Lower lobe of right lung (tissue), 2 donors: ENCODE results near the gene SASH1. TPM values are rescaled to one million over a fixed set of nuclear protein-coding genes. Genes with fewer than 3 reads are reported as not detected.

Experiments
- ATAC-seq, 2 donors: fragments of 200-7000 bp; cut with Tn5 transposase; one replicate each; pipeline ENCODE4 v1.9.1; 2020 to 2022; ENCODE audit warnings: mild to moderate bottlenecking in 2 of 2, moderate library complexity in 2 of 2
- DNase-seq: peaks from one replicate; pipeline ENCODE4 v3.0.0-alpha.2; 2020
- H3K27ac ChIP-seq: fragments of 200-600 bp; one replicate; pipeline ENCODE4 v1.8.0; 2022
- H3K27me3 ChIP-seq: fragments of 200-600 bp; one replicate; pipeline ENCODE4 v1.8.0; 2022; ENCODE audit warnings: low read depth
- H3K36me3 ChIP-seq: fragments of 200-600 bp; one replicate; pipeline ENCODE4 v1.8.0; 2022; ENCODE audit warnings: mild to moderate bottlenecking
- H3K4me1 ChIP-seq: fragments of 200-600 bp; one replicate; pipeline ENCODE4 v1.8.0; 2022
- H3K4me3 ChIP-seq: fragments of 200-600 bp; one replicate; pipeline ENCODE4 v1.8.0; 2022; ENCODE audit warnings: mild to moderate bottlenecking
- H3K9me3 ChIP-seq: fragments of 200-600 bp; one replicate; pipeline ENCODE4 v1.8.0; 2022
- intact Hi-C: fragments of 100-400 bp; cut with DNase I; formaldehyde crosslinking; loops from one replicate; pipeline ENCODE4 v1.11.0; 2022
- long read RNA-seq: library from polyadenylated mRNA; unstranded; transcript quantifications from one replicate; pipeline ENCODE4 v2.0.0, GENCODE V29; 2021
- total RNA-seq: library from RNA; stranded (reverse); fragmentation: NEBNext Ultra II Directional; extraction: Animal tissue kit (Norgen Biotek cat#: 25700); gene quantifications from one replicate; pipeline ENCODE4 v1.2.1, GENCODE V29; 2021
- TF ChIP-seq, protein P1 (sequence below): fragments of 200-600 bp; IDR thresholded peaks from one replicate; pipeline ENCODE4 v1.8.0; 2022; ENCODE audit warnings: antibody characterized with exemption, mild to moderate bottlenecking
- donor health status: DM: no; HTN: yes; CAD: no; lungs with severe emphysema.

SASH1 gene
- total RNA-seq = 103 TPM
- long read RNA-seq, full-length matches to known transcripts = 42 of 188 reads
- long read RNA-seq, partial matches to known transcripts = 72 of 188 reads
- long read RNA-seq, other reads (novel, unspliced or antisense) = 74 of 188 reads

GRCh38 chr6:148342350-148343046 is at the start of gene SASH1:
Gene SASH1, plus strand, starts transcription at chr6:148342838. Its CDS starts 230 bp downstream, at chr6:148343068.
- DNase-seq = peak; percentile 79

DNA sequence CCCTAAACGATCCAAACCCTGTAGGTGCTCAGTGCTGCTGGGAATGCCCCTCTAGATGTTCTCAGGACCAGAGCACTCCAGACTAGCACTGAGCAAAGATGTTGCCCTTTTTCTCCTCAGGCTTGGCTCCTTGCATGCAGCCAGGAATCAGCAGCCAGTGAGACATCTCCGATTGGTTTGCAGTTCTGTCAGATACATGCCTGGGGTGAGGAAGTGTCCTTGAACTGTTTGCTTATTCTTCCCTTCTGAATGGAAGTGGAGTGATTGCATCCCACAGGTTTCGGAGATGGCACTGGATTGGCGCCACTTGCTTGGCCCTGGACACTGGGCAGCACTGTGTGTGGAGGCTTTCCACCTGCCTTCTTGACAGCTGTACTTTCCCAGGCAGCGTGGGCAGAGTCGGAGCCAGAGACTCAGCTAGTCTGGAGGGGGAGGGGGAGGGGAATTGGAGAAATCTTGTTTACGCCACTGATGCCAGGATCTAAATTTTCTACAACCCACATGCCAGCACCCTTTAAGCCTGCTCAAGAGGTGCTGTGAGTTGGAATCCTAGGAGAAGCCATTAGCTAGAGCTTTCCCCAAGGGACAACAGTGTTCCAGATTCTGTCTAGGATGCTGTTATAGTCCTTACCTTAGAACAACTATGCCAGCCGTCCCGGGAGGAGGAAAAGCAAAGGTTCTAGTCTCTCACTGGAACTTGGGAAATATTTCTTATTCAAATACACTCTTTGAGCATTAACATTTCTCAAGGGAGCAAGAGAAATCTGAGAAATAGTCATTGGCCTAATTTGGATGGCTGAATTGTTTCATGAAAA is 49.2 kb upstream of the SASH1 start:
- Histone ChIP-seq H3K27ac (no peak overlapping the region), H3K36me3 (no peaks in the 10 kb centered on the region), H3K9me3 (no peaks in the 10 kb centered on the region), H3K4me3 (no peak overlapping the region), H3K27me3 (no peaks in the 10 kb centered on the region), H3K4me1 (no peaks in the 10 kb centered on the region)
- intact Hi-C loops = no loop called here
- DNase-seq (no peak), ATAC-seq (peak; percentile 33 to 35)
- TF ChIP-seq, protein P1, sequence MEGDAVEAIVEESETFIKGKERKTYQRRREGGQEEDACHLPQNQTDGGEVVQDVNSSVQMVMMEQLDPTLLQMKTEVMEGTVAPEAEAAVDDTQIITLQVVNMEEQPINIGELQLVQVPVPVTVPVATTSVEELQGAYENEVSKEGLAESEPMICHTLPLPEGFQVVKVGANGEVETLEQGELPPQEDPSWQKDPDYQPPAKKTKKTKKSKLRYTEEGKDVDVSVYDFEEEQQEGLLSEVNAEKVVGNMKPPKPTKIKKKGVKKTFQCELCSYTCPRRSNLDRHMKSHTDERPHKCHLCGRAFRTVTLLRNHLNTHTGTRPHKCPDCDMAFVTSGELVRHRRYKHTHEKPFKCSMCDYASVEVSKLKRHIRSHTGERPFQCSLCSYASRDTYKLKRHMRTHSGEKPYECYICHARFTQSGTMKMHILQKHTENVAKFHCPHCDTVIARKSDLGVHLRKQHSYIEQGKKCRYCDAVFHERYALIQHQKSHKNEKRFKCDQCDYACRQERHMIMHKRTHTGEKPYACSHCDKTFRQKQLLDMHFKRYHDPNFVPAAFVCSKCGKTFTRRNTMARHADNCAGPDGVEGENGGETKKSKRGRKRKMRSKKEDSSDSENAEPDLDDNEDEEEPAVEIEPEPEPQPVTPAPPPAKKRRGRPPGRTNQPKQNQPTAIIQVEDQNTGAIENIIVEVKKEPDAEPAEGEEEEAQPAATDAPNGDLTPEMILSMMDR = no peak

More at GRCh38 chr6:148342350-148343046, at the start of gene SASH1:
- intact Hi-C loops = no loop called here
- H3K4me1 ChIP-seq = peaks cover 32% of the 10 kb centered on the region
- TF ChIP-seq, protein P1 = no peak
- no peaks in the 10 kb centered on the region for H3K36me3 ChIP-seq
- peak within 1 kb of the TSS; percentile 95 for H3K27ac ChIP-seq
- peak within 1 kb of the TSS; percentile 73 for H3K4me3 ChIP-seq
- peak; percentile 88 for ATAC-seq
- no peaks in the 10 kb centered on the region for H3K27me3 ChIP-seq
- H3K9me3 ChIP-seq = no peaks in the 10 kb centered on the region

- Histone ChIP-seq H3K27ac (no peak overlapping the region), H3K9me3 (no peaks in the 10 kb centered on the region), H3K4me3 (no peak overlapping the region), H3K27me3 (no peaks in the 10 kb centered on the region), H3K4me1 (no peaks in the 10 kb centered on the region), H3K36me3 (no peaks in the 10 kb centered on the region)
- no peak for DNase-seq
- ATAC-seq = no peak
- TF ChIP-seq, protein P1 = no peak
- intact Hi-C loops = no loop called here
Observed at GRCh38 chr6:148294059-148294458, 48.6 kb upstream of the SASH1 start.

- no peaks in the 10 kb centered on the region for H3K36me3 ChIP-seq
- H3K4me3 ChIP-seq = no peak overlapping the region
- DNase-seq (no peak), ATAC-seq (no peak)
- H3K27me3 ChIP-seq = no peaks in the 10 kb centered on the region
- intact Hi-C loops = no loop called here
- TF ChIP-seq, protein P1 = no peak
- H3K4me1 ChIP-seq = no peaks in the 10 kb centered on the region
- no peak overlapping the region for H3K27ac ChIP-seq
- H3K9me3 ChIP-seq = no peaks in the 10 kb centered on the region
Observed at GRCh38 chr6:148295261-148295887, 47.3 kb upstream of the SASH1 start.

DNA sequence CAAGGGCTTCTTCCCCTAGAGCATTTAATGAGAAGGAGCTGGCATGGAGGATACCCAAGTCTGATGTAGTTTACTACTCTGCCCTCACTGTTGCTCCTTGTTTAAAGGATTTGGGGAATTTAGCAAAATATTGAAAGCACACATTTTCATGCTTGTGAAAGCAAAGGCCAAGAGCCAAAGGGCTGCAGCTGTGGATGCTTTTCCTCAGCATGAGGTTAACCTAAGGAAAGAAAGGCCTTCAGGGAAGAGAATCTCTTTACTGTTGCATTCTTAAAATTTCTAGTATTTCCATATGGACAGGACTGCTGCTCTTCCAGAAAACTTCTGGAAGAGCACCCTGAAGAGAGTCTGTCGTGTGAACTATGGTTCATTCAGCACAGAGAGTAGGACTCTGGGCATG is 45.9 kb upstream of the SASH1 start:
- DNase-seq (no peak), ATAC-seq (no peak)
- TF ChIP-seq, protein P1 = no peak
- intact Hi-C loops = no loop called here
- H3K9me3 ChIP-seq = no peaks in the 10 kb centered on the region
- H3K4me1 ChIP-seq = no peaks in the 10 kb centered on the region
- H3K27ac ChIP-seq = no peak overlapping the region
- H3K36me3 ChIP-seq = no peaks in the 10 kb centered on the region
- H3K4me3 ChIP-seq = no peak overlapping the region
- no peaks in the 10 kb centered on the region for H3K27me3 ChIP-seq
